ENCODE results near the gene ZNF326. TPM values are rescaled to one million over a fixed set of nuclear protein-coding genes. Genes with fewer than 3 reads are reported as not detected.

Gene ZNF326
- total and polyA plus RNA-seq, 2 of the 8 experiments (the other 6 are each of a cell fraction or from before 2014, with no cell fraction given) = 12.2 to 30.6 TPM

DNA sequence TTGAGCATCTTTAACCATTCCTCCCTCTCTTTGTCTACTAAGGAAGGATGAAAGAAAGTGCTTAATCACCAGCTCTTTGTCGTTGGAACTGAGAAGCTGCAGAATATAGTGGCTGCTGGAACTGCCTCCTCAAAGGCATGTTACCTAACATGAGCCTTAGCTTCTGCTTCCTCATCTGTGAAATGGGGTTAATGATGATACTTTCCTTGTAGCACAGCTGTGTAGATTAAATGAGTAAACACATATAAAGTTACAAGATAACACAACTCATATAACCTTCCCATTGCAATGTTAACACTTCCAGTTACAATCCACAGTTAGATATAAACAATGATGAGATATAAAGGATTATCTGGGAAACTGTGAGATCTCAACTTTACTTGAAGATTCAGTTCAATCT is 48.4 kb upstream of the ZNF326 start (continued):
- no peak for TF ChIP-seq RAD21 (IDR thresholded peaks at IDR 0.05 in 1 of 2, conservative IDR thresholded peaks at IDR 0.05 in 1 of 2; ENCODE audit: low read depth in 2 of 2, low read length in 2 of 2)
- TF ChIP-seq POLR2AphosphoS5 (IDR thresholded peaks at IDR 0.05; ENCODE audit: low read depth, low read length) = no peak
- TF ChIP-seq, protein P1, sequence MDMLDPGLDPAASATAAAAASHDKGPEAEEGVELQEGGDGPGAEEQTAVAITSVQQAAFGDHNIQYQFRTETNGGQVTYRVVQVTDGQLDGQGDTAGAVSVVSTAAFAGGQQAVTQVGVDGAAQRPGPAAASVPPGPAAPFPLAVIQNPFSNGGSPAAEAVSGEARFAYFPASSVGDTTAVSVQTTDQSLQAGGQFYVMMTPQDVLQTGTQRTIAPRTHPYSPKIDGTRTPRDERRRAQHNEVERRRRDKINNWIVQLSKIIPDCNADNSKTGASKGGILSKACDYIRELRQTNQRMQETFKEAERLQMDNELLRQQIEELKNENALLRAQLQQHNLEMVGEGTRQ (IDR thresholded peaks at IDR 0.05; ENCODE audit: low read length) = no peak
- TF ChIP-seq GABPA (IDR thresholded peaks at IDR 0.05; ENCODE audit: borderline replicate concordance, insufficient read depth, low read length) = no peak
- TF ChIP-seq CHD1 (IDR thresholded peaks at IDR 0.05; ENCODE audit: low read depth, low read length) = no peak

All from H1 (cell line).